ENCODE data around the gene MYD88. TPM values are rescaled to one million over a fixed set of nuclear protein-coding genes. Genes with fewer than 3 reads are reported as not detected.

Gene MYD88
- total RNA-seq, 1 donor from 2014 or later: 99.7 TPM

DNA sequence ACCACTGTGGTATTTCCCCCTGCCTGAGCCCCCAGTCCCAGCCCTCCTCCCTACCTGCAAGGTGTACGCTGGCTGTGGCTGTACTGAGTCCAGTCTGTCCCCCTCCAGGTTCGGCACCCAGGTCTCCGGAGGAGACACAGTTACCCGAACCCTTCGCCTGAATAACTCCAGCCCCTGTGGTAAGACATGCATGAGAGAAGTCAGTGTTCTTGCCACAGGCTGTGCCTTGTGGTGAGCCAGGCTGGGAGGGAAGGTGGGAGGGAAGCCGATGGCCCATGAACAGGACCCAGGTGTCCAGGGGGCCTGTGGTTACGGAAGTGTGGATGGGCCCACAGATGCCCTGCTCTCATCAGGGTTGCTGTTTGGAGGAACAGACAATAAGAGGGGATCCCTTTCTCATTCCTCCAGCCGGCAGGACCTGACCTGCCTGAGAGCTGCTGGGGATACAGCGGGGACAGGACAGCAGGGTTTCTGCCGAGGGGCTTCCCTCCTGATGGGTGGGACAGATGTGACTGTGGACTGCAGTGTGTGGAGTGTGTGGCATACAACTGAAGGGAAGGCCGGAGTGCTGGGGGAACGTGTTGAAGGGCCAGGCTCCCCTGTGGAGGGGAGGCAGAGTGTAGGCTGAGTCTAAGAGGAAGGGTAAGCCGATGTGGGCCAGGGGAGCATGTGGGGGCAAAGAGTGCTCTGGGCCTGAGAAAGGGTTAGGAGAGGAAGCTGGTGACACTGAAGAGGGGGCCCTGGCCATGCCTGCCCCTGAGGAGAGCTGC is 23.4 kb upstream of the MYD88 start:
- TF ChIP-seq, protein P1, sequence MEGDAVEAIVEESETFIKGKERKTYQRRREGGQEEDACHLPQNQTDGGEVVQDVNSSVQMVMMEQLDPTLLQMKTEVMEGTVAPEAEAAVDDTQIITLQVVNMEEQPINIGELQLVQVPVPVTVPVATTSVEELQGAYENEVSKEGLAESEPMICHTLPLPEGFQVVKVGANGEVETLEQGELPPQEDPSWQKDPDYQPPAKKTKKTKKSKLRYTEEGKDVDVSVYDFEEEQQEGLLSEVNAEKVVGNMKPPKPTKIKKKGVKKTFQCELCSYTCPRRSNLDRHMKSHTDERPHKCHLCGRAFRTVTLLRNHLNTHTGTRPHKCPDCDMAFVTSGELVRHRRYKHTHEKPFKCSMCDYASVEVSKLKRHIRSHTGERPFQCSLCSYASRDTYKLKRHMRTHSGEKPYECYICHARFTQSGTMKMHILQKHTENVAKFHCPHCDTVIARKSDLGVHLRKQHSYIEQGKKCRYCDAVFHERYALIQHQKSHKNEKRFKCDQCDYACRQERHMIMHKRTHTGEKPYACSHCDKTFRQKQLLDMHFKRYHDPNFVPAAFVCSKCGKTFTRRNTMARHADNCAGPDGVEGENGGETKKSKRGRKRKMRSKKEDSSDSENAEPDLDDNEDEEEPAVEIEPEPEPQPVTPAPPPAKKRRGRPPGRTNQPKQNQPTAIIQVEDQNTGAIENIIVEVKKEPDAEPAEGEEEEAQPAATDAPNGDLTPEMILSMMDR (IDR thresholded peaks at IDR 0.05): no peak
- Histone ChIP-seq H3K27me3 (ENCODE audit: low read depth) (no peaks in the 10 kb centered on the region), H3K9me3 (no peaks in the 10 kb centered on the region), H3K4me3 (no peak overlapping the region), H3K36me3 (peaks cover 16% of the 10 kb centered on the region), H3K4me1 (peaks cover 5% of the 10 kb centered on the region), H3K27ac (no peak overlapping the region)
- intact Hi-C loops (cut with DNase I): no loop called here
- no peak for ATAC-seq
- DNase-seq: no peak

- intact Hi-C loops (cut with DNase I): no loop called here
Measured at GRCh38 chr3:38115645-38116427, 22.6 kb upstream of the MYD88 start.

DNA sequence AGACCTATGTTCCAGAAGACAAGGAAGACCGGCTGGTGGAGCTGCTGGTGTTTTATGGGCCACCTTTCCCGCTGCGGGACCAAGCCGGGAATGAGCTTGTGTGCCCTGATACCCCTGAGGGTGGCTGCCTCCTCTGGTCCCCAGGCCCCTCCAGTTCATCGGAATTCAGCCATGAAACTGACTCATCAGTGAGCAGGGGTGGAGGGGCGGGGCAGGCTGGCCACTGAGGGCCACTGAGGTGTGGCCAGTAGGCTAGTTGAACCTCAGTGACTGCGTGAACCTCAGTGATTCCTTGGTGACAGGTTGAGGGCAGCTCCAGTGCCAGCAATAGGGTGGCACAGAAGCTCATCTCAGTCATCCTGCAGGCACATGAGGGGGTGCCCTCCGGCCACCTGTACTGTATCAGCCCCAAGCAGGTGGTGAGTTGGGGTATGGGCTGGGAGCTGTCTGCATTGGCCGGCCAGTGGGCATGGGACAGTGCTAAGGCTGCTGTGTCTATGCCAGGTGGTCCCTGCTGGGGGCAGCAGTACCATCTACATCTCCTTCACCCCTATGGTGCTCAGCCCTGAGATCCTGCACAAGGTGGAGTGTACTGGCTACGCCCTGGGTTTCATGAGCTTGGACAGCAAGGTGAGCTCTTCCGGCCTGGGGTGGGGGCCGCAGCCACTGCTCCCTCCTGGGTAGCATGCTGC is 21.8 kb upstream of the MYD88 start:
- peak; percentile 39 for DNase-seq
- H3K27ac ChIP-seq: no peak overlapping the region
- H3K4me1 ChIP-seq: peaks cover 5% of the 10 kb centered on the region
- no peak for ATAC-seq
- H3K27me3 ChIP-seq (ENCODE audit: low read depth): no peaks in the 10 kb centered on the region
- TF ChIP-seq, protein P1 (IDR thresholded peaks at IDR 0.05): no peak
- peaks cover 32% of the 10 kb centered on the region for H3K36me3 ChIP-seq
- no peak overlapping the region for H3K4me3 ChIP-seq
- H3K9me3 ChIP-seq: no peaks in the 10 kb centered on the region
- intact Hi-C loops (cut with DNase I): no loop called here

More at GRCh38 chr3:38115645-38116427, 22.6 kb upstream of the MYD88 start:
- Histone ChIP-seq H3K9me3 (no peaks in the 10 kb centered on the region), H3K4me1 (peaks cover 5% of the 10 kb centered on the region), H3K27me3 (ENCODE audit: low read depth) (no peaks in the 10 kb centered on the region), H3K36me3 (peaks cover 24% of the 10 kb centered on the region), H3K27ac (no peak overlapping the region), H3K4me3 (no peak overlapping the region)
- TF ChIP-seq, protein P1 (IDR thresholded peaks at IDR 0.05): no peak
- ATAC-seq (no peak), DNase-seq (no peak)

- intact Hi-C loops (cut with DNase I): no loop called here
- ATAC-seq (peak; percentile 70 to 88), DNase-seq (peak; percentile 66)
- TF ChIP-seq, protein P1 (IDR thresholded peaks at IDR 0.05): no peak
- no peaks in the 10 kb centered on the region for H3K9me3 ChIP-seq
- peaks cover 5% of the 10 kb centered on the region for H3K4me1 ChIP-seq
- peaks cover 38% of the 10 kb centered on the region for H3K36me3 ChIP-seq
- H3K27ac ChIP-seq: no peak overlapping the region
- H3K4me3 ChIP-seq: no peak overlapping the region
- H3K27me3 ChIP-seq (ENCODE audit: low read depth): no peaks in the 10 kb centered on the region
Measured at GRCh38 chr3:38117163-38117716, 21.2 kb upstream of the MYD88 start.

GRCh38 chr3:38117748-38118420 is 20.6 kb upstream of the MYD88 start:
- intact Hi-C loops (cut with DNase I): no loop called here
- Histone ChIP-seq H3K4me1 (peaks cover 5% of the 10 kb centered on the region), H3K27me3 (ENCODE audit: low read depth) (no peaks in the 10 kb centered on the region), H3K4me3 (no peak overlapping the region), H3K36me3 (peaks cover 44% of the 10 kb centered on the region), H3K27ac (no peak overlapping the region), H3K9me3 (no peaks in the 10 kb centered on the region)
- TF ChIP-seq, protein P1 (IDR thresholded peaks at IDR 0.05): peak; percentile 75
- DNase-seq (peak; percentile 83), ATAC-seq (peak; percentile 84 to 86)

Data from lower lobe of right lung (tissue), 2 donors.